CMK (cell line): ENCODE measurements around the gene PPP2R5B.

Experiments
- DNase-seq: peaks from one replicate; pipeline ENCODE4 v3.0.0-alpha.2; 2010; ENCODE audit warnings: low read depth

PPP2R5B gene

DNA sequence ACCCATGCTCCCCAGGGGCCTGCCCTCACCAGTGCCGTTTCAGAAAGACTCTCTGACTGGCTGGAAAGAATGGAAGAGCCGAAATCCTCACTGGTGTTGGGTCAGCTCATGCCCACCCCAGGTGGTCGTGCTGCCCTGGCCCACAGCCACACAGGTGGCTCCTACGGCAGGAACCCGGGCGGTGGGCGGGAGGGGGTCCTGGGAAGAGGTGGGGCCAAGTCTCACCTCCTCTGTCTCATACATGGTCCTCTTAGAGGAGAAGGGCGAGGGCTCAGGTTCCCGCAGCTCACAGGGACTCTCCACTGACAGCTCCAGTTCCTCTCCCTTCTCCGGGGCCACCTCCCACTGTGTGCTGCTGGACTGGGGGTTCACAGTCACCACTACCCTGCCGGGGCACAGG, 15.7 kb upstream of the PPP2R5B start:
- DNase-seq, result no peak

DNA sequence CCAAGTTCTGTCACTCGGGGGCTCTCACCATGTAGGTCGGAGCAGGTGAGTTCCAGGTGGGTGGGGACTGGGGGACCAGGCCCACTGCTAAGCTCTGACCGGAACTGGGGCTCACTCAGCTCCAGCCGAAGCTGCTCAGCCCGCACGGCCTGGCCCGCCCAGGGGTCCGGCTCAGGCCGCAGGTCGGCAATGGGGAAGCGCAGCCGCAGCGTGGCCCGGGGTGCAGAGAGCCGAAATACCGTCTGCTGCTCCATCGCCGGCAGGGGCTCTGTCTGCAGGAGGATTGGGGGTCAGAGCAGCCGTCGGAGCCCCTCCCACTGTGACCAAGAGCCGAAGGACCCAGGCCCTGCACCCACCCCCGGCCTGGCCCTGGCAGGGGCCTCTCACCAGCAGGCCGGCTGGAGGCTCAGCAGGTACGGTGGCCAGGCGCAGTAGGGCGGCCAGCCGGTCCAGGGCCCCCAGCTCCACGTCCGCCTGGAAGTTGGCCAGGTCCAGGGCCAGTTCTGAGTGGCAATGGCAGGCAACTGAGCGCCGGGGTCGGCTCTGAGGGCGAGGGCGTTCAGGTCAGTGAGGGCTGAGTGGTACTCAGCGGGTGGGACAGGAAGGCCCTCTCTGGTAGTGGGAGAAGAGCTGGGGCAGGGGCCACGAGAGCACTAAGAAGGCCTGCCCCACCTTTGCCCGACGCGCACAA, 14.7 kb upstream of the PPP2R5B start:
- DNase-seq, result no peak

DNA sequence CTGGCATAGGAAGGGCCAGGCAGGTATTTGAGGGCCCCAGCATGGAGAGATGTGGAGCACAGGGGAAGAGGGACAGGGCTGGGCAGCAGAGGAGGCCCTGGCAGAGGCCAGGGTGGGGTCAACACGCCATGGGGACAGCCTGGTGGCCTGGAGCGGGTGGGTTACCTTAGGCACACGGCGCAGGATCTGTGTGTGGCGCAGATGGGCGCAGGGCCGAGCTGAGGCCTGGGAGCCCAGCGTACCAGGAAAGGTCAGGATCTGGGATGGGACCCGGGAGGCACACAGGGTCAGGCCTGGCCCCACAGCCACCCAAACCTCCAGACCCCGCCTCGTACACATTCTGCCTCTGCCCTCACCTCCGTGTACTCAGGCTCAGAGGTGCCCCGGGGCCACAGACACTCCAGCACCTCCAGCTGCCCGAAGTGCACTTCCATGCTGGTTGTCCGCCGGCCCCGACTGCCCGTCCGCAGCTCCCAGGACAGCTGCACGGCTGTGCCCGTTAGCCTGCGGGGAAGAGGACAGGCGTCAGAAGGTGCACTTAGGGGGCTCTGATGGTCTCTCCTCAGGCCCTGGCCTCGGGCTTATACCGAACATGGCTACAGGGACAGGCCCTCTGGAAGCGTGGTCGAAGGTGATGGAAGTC, 13.9 kb upstream of the PPP2R5B start:
- DNase-seq, result no peak

DNA sequence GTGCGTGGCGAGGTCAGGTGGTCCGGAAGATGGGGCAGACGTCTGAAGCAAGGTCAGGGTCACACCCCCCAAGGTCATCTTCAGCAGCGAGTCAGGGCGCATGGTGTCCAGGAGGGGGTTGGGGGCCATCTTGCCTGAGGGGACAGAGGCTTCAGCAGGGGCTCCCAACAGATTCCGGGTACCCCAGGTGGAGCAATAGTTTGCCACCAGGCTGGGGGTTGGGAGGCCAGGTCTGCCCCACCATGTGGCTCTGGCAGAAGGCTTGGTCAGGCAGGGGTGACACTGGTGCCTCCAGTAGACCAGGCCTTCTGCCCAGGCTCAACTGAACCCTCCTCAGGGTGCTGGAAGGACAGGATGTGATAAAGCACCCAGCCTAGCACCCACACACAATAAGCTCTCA, 13.3 kb upstream of the PPP2R5B start:
- no peak for DNase-seq

DNA sequence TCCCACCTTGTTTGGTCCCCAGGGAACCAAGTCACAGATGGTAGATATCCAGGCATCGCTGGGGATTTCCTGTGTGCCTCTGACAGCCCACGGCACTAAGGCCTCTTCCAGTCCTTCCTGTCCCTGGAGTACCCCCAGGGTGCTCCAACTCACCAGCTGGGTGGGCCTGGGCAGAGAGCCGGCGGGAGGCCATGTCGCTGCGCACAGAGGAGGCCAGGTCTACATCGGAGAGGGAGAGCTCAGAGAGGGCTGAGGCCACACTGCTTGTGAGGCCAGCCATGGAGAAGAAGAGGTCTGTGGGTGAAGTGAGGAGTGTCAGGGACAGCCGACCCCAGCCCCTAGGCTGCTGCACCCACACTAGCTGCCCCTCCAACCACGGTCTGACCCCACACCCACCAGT, 12.8 kb upstream of the PPP2R5B start:
- no peak for DNase-seq

DNA sequence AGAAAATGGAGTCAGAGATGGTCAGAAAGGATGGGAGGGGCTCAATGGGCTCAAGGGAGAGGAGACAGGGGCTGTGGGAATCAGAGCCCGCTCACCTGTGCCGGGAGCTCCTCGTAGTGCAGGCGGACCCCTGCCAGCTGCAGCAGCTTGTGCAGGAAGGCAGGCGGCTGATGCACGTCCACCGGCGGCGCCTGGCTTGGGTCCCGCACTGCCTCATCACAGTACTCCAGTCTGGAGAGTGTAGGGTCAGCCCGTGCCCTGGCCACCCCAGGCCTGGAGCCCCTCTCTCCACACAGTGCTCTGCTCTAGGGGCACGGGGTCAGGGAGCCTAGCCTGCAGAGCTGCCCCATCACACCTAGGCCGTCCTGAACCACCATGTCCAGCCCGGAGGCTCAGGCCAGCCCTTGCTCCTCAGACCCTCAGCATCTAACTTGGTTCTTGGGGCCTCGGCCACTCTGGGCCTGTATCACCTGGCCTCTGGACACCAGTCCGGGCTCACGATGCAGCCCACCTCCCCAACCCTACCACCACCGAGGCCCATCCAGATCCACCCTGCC, 11.2 kb upstream of the PPP2R5B start:
- DNase-seq, result no peak

DNA sequence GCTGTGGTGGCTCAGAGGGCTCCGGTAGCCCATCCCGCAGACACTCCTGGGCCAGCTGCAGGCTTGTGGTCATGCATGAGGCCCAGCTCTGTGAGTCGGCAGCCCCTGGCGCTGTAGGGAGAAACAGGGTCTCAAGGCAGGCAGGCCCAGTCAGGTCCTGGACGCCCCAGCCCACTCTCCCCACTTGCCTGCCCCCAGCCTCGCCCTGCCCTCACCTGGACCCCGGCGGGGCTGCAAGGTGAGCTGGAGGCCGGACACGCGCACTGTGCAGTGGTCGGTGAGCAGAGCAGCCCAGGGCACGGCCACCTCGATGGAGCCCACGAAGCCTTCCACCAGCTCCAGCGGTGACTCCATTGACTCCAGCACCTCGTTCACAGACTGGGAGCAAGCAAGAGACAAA, 10.4 kb upstream of the PPP2R5B start:
- DNase-seq, result no peak

DNA sequence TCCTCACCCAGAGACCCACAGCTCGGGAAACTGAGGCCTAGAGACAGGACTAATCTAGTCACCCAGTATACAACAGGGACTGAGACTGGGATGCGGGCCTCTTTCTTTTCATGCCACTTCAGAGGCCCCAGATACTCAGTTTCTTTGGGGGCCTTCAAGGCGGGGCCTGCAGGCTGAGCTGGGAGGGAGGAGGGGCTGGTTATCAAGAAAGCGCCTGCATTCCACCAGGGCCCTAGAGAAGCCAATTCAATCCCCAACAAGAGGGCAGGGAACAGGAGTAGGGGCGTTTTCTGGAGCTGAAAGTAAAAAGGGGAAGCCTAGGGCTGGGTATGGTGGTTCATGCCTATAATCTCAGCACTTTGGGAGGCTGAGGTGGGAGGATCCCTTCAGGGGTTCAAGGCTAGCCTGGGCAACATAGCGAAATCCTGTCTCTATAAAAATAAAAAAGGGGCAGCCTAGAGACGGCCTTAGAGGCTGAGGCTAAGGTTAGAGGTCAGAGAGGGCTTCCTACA, 9.1 kb upstream of the PPP2R5B start:
- no peak for DNase-seq

DNA sequence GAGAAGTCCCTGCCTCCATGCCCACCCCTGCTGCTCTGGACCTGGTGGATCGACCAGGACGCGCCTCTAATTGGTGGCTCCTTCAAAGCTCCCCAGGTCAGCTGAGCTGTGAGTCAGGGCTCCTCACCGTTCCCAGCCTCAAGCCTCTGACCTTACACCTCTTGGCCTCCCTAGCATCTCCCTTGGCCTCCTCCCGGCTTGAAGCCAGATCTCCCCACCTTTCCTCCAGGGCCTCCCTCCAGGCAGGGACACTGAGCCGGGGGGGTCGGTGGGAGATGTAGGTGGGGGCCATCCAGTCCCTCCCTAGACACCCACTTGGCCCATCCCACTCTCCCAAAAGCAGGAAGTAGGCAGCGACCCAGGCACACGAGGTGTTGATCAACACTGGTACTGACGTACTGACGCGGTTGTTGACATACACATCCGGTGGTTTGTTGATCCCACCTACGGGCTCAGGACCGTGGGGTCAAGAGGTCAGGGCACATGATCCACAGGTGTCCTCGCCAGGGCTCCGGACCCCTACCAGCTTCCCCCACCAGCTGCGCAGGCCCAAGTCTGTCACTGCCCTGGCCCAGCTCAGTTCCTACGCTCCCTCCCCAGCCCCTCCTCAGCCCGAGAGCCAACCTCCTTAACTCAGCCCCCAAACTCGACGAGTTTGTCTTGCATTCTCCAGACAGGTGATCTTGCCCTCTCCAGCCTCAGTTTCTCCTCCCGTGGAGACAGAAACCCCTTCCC, 8.3 kb upstream of the PPP2R5B start:
- DNase-seq, result no peak

DNA sequence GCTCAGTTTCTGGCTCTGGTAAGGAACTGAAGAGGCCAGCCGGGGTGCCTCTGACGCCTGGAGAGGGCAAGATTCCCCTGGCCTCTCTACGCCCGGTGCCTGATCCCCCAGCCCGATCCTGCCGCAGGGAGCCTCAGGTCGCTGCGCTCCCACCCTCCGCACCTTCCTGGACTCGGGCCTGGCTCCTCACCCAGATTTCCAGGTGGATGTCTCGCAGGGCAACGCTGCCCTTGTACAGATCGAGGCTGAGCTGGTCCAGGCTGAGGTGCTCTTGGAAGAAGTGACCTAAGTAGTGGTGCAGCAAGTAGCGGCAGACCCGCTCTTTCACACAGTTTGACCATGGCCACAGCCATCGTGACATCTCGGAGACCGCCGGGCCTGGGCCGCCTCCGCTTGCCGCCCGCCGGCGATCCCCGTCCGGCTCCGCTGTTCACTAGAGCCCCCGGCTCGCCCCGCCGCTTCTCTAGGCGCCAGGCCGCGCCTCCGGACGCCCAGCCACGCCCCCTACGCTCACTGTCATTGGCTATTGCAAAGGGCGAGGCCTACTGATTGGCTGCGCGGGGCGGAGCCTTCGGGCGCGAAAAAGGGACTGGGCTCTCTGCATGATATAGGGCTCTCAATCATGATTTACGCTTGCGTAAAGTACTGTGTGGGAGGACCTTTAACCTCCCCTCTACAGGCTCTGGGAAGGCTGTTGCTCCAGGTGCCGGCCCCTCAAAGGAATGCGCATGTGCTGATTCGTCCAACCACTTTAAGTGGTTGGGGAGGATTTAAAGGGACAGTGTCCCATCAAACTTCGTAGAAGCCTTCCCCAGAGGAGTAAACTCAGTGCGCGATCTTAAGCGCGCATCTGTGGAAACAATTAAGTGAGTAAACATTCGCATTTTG, 7.5 kb upstream of the PPP2R5B start, which contains the start of gene ATG2A:
Gene ATG2A (minus strand): TSS at position 435 of the 888 bp plus-strand sequence. CDS start 74 bp downstream, at position 361.
- DNase-seq, result peak; percentile 94

DNA sequence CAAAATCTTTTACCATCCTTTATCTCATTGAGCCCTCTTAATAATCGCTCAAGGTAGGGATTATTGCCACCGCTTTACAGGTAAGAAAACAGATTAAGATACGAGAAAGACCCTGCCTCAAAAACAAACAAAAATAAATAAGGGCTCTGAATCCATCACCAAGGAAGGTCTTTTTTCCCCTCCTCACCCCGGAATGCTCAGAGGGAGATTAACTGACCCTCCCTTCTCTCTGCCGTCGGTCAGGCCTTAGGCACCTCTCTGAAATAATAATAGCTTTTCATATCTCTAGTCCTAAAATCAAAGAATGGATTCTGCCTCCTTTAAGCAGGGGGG, 6.9 kb upstream of the PPP2R5B start:
- DNase-seq, result no peak

DNA sequence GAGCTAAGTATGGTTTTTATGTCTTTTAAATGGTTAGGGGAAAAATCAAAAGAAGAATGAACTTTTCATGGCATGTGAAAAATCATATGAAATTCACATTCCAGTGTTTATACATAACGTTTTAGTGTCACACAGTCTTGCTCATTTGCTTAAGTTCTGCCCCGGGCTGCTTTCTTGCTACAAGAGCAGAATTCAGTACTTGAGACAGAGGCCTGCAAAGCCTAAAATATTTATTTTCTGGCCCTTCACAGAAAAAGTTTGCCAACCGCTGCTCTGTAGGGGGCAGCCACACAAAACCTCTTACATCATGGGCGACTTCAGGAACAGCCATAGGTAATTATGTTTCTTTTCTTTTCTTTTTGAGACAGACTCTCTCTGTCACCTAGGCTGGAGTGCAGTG, 6.5 kb upstream of the PPP2R5B start:
- no peak for DNase-seq

DNA sequence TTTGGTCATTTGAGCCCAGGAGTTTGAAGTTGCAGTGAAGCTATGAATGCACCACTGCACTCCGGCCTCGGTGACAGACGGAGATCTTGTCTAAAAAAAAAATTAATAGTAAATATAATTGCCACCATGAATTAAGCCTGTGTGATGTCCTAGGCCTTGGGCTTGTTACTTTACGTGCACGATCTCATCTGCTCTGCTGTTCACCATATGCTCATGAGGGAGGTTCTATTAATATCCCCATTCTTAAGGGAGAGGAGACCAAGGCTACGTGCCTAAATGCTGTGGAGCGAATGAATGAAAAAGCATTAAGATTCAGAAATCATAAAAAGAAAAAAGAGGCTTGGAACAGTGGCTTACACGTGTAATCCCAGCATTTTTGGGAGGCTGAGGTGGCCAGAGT, 4.9 kb upstream of the PPP2R5B start:
- no peak for DNase-seq

DNA sequence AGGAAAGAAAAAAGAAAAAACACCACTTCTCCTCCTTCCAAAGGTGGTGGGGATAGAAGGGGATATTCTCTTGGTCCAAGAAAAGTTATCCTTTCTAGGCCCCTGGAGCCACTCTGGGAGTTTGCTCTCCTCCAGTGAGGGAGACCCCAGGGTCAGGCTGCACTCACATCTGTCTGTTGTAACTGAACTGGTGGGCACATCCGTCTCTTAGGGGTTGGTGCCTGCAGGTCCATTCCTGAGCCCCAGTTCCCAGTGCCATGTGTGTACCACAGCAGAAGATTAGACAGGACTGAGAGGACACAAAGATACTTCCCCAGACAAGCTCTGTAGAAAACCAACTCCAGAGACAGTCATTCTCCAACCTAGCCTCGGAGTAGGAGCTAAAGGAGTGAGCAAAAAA, 4.4 kb upstream of the PPP2R5B start:
- DNase-seq, result no peak

DNA sequence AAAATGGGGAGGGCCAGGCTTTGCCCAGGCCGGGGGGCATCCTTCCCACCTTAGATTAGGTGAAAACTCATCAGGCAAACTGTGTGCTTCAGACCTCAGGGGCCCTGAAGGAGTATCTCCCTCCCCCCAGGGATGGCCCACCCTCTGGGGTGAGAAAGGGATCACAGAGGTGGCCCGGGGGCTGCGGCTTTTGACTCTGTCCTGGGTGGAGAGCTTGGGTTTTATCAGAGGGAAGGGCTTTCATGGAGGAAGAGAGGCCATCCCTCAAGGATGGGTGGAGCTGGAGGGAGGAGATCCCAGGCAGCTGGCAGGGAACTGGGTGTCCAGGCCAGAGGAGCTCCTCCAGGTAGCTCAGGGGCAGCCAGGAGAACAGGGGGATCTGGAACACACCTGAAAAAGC, 3.1 kb upstream of the PPP2R5B start:
- DNase-seq, result no peak

DNA sequence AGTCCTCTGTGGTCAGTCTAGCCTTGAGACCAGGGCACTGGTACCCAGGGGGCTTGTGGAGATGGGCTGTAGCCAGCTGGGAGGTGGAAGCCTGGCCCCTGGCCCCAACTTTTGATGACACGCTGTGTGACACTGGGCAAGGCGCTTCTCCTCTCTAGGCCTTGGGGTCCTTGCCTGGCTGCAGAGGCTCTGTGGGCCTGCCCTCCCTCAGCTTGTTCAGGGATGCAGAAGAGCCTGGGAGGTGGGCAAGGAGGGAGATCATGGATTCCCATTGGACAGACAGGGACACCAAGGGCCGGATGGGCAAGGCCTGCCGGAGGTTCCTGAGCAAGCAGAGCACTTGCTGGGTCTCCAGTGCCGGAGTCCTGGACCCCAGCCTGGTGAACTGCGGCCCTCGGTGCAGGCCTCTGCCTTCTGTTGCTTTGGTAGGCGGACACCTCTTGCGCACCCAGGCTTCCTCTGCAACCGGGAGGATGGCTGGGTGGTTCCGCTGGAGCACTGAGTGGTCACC, 1.3 kb upstream of the PPP2R5B start:
- no peak for DNase-seq

DNA sequence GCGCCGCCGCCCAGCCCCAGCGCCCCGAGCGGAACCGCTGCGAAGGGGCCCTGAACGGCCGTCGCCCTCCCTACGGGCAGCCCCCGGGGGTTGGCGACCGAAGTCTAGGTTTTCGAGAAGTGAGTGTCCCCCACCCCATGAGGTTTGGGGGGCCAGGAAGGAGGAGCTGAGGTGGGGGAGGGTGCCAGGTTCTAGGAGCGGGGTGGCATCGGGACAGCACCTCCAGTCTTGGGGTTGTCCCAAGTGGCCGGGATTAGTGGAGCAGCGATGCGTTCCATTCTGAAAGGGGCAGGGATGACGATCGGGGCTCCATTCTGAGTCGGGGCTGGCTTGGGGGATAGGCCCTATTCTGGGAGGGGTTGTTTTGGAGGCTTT, 408 bp downstream of the PPP2R5B start:
- DNase-seq, result no peak

DNA sequence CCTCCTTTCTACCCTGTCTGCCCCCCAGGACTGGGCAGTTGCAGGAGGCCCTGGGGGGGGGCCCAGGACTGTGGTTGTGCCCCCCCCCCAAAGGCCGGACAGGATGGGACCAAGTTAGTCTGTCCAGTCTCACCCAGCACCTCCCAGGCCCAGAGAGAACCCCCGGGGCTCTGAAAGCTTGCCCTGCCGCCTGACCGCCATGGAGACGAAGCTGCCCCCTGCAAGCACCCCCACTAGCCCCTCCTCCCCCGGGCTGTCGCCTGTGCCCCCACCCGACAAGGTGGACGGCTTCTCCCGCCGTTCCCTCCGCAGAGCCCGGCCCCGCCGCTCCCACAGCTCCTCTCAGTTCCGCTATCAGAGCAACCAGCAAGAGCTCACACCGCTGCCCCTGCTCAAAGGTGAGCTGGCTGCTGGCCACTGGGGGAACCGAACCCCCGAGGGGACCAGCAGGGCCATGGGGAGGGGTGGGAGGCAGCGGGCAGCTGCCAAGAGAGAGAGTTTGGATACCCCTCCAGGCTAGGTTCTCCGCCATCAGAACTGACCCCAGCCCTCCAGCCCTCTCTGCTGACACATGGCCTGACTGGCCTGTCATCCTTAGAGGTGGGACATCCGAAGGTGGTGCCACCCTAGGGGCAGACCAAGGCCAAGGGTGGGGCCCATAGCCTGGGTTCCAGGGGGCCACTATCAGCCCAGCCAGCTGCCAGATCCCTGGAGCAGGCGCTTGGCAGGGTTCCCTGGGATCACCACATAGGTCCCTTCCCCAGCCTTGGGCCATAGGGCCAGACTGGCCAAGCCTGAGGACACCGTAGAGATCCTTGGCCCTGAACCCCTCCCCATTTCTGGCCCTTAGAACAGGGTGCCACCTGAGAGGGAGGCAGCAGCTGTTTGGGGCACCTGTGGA, 1.3 kb downstream of the PPP2R5B start:
- DNase-seq, result no peak

DNA sequence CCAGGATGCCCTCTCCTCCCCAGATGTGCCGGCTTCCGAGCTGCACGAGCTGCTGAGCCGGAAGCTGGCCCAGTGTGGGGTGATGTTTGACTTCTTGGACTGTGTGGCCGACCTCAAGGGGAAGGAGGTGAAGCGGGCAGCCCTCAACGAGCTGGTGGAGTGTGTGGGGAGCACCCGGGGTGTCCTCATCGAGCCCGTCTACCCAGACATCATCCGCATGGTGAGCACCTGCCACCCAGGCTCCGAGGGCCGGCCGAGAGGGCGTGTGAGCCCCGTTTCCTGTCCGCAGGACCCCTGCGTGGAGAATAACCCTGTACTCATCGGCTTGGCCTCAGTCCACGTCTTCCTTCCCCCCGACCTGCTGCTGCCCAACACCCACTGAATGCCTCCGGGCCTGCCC, 2.2 kb downstream of the PPP2R5B start:
- no peak for DNase-seq

DNA sequence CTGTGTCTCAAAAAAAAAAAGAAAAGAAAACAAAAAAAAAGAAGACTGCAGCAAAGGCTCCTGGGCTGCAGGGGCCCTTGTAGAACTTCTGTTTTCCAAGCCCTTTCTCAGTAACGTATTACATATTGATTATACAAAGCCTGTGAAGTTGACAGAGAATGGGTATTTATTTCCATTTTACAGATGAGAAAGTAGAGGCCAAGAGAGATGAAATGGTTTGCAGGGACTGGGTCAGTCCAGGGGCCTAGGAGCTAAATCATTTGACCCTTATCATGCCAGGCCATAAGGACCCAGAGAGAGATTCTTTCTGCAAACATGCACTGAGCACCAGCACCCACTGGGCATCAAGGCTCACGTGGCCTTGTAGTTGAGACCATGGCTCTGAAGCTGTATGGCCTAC, 4.5 kb downstream of the PPP2R5B start:
- no peak for DNase-seq

DNA sequence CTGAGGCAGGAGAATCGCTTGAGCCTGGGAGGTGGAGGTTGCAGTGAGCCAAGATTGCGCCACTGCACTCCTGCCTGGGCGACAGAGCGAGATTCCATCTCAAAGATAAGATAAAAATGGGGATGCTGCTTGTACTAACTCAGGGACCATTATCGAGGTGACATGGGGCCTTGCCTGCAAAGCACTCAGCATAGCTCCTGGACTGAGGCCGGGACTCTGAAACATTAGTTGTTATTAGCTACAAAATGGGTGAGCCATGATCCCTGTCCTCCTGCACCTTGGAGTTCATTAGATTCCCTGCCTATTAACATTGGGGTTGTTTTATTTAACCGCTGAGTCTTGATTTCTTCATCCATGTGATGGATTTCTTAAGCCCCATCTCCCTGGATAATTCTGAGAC, 5.1 kb downstream of the PPP2R5B start:
- DNase-seq, result no peak
